Activated CD4-positive, alpha-beta memory T cell treated with anti-CD3 and anti-CD28 coated beads for 36 hours (primary cell): ENCODE data around the gene HES1. TPM values are rescaled to one million over a fixed set of nuclear protein-coding genes. Genes with fewer than 3 reads are reported as not detected.

Experiments
- CTCF ChIA-PET: fragments of 350-600 bp; sonication (Branson Sonifier 250); formaldehyde crosslinking; loops from one replicate; lab custom pipeline; 2021; ENCODE audit warnings: antibody characterized with exemption, inconsistent platforms; lab: Charles Lee
- POLR2A ChIA-PET: fragments of 350-600 bp; sonication (Branson Sonifier 250); formaldehyde crosslinking; loops from one replicate; lab custom pipeline; 2021; ENCODE audit warnings: antibody characterized with exemption; lab: Charles Lee
- DNase-seq: peaks from one replicate; pipeline ENCODE4 v3.0.0-alpha.2; 2020
- H3K27ac Mint-ChIP-seq: one replicate; pipeline ENCODE4 v1.8.0; 2021; ENCODE audit warnings: mixed read lengths
- H3K27me3 Mint-ChIP-seq: one replicate; pipeline ENCODE4 v1.8.0; 2021; ENCODE audit warnings: mixed read lengths
- H3K36me3 Mint-ChIP-seq: one replicate; pipeline ENCODE4 v1.8.0; 2021; ENCODE audit warnings: mixed read lengths
- H3K4me1 Mint-ChIP-seq: one replicate; pipeline ENCODE4 v1.8.0; 2021; ENCODE audit warnings: low read depth, mixed read lengths
- H3K4me3 Mint-ChIP-seq: one replicate; pipeline ENCODE4 v1.8.0; 2021; ENCODE audit warnings: mild to moderate bottlenecking, mixed read lengths
- H3K9me3 Mint-ChIP-seq: one replicate; pipeline ENCODE4 v1.8.0; 2021; ENCODE audit warnings: mixed read lengths
- intact Hi-C: fragments of 100-400 bp; cut with micrococcal nuclease; formaldehyde crosslinking; loops from one replicate; pipeline ENCODE4 v1.15.1; 2023
- total RNA-seq, 2 experiments: library from RNA; stranded (reverse); gene quantifications; one replicate each; pipeline ENCODE4 v1.2.3, GENCODE V29; 2021

The HES1 gene
- total RNA-seq, 2 experiments from 2014 or later: 0.56 to 1.00 TPM

- peaks cover 59% of the 10 kb centered on the region for H3K27me3 Mint-ChIP-seq
- intact Hi-C loops: loop anchor here (2.0 to 10.0 kb wide), 2 partner anchors 541 to 1239 kb away; partner anchors contain the start of gene OPA1
- no peaks in the 10 kb centered on the region for H3K9me3 Mint-ChIP-seq
- H3K4me3 Mint-ChIP-seq: peak overlapping the region; percentile 67
- H3K36me3 Mint-ChIP-seq: peaks cover 1% of the 10 kb centered on the region
- peak overlapping the region; percentile 57 for H3K27ac Mint-ChIP-seq
- peaks cover 44% of the 10 kb centered on the region for H3K4me1 Mint-ChIP-seq
- ChIA-PET CTCF (no interaction called here), POLR2A (no interaction called here)
- peak; percentile 49 for DNase-seq
These were observed 2.2 kb upstream of the HES1 start for GRCh38 chr3:194133661-194134230.

DNA sequence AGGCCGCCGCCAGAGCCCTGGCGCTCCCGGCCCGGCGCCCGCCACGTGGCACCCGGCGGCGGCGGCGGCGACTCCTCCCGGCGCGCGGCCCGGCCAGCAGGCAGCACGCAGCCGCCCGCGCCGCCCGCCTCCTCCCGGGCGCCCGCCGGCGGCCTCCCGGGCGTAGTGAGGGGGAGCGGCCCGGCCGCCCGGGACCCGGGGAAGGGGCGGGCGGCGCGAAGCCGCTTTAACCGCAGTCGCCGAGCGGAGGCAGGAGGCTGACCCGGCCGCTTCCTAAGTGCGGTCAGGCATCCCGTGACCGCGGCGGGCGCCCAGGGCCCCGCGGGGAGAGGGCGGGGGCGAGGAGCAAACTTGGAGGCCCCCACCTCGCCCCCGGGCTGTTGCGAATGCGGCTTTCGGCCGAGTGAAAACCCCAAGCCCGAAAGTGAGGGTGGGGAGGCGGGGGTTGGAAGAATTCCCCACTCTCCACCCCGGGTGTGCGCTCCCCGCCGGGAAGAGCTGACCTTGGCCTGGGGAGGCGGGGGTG, 1.7 kb upstream of the HES1 start:
- H3K27me3 Mint-ChIP-seq: peaks cover 64% of the 10 kb centered on the region
- H3K36me3 Mint-ChIP-seq: peaks cover 1% of the 10 kb centered on the region
- peaks cover 44% of the 10 kb centered on the region for H3K4me1 Mint-ChIP-seq
- POLR2A ChIA-PET: no interaction called here
- no peaks in the 10 kb centered on the region for H3K9me3 Mint-ChIP-seq
- intact Hi-C loops: loop anchor here (2.0 to 10.0 kb wide), 2 partner anchors 541 to 1239 kb away; partner anchors contain the start of gene OPA1
- no peak overlapping the region for H3K27ac Mint-ChIP-seq
- H3K4me3 Mint-ChIP-seq: no peak overlapping the region
- peak; percentile 59 for DNase-seq
- CTCF ChIA-PET: interaction anchor here (0.9 to 1.2 kb wide), 2 partner anchors 181 to 353 kb away, joined by 5 to 7 read pairs; no protein-coding TSS in a partner anchor

GRCh38 chr3:194134757-194135515, 1.0 kb upstream of the HES1 start:
- Mint-ChIP-seq H3K36me3 (peaks cover 1% of the 10 kb centered on the region), H3K4me3 (peak overlapping the region; percentile 77), H3K9me3 (no peaks in the 10 kb centered on the region), H3K27me3 (peaks cover 68% of the 10 kb centered on the region), H3K27ac (peak overlapping the region; percentile 72), H3K4me1 (peaks cover 44% of the 10 kb centered on the region)
- peak; percentile 91 for DNase-seq
- intact Hi-C loops: loop anchor here (1.0 to 10.0 kb wide), 7 partner anchors 63 to 1240 kb away; partner anchors contain the start of gene OPA1
- POLR2A ChIA-PET: no interaction called here
- CTCF ChIA-PET: interaction anchor here (0.9 to 1.2 kb wide), 3 partner anchors 181 to 354 kb away, joined by 4 to 7 read pairs (median 5); no protein-coding TSS in a partner anchor

DNA sequence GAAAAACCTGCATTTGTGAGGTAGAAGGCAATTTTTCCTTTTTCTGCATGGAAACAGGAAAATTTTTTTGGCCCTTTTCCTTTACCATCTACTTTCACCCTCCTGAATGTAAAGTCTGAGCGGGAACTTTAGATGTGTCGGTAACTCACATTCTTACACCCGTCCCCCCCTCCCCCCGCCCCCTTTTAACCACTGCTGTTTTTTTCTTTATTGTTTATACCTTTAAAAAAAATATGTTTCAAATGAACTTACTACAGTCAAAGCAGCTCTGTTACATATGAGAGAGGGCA, 487 bp upstream of the HES1 start:
- no peak for DNase-seq
- intact Hi-C loops: loop anchor here (1.0 to 10.0 kb wide), 7 partner anchors 63 to 1241 kb away; partner anchors contain the start of gene OPA1
- peaks cover 44% of the 10 kb centered on the region for H3K4me1 Mint-ChIP-seq
- H3K36me3 Mint-ChIP-seq: peaks cover 1% of the 10 kb centered on the region
- peaks cover 68% of the 10 kb centered on the region for H3K27me3 Mint-ChIP-seq
- POLR2A ChIA-PET: no interaction called here
- no peaks in the 10 kb centered on the region for H3K9me3 Mint-ChIP-seq
- H3K4me3 Mint-ChIP-seq: peak overlapping the region; percentile 43
- CTCF ChIA-PET: interaction anchor here (1.1 to 1.2 kb wide), 2 partner anchors 180 to 309 kb away, joined by 4 to 7 read pairs; no protein-coding TSS in a partner anchor
- no peak overlapping the region for H3K27ac Mint-ChIP-seq

DNA sequence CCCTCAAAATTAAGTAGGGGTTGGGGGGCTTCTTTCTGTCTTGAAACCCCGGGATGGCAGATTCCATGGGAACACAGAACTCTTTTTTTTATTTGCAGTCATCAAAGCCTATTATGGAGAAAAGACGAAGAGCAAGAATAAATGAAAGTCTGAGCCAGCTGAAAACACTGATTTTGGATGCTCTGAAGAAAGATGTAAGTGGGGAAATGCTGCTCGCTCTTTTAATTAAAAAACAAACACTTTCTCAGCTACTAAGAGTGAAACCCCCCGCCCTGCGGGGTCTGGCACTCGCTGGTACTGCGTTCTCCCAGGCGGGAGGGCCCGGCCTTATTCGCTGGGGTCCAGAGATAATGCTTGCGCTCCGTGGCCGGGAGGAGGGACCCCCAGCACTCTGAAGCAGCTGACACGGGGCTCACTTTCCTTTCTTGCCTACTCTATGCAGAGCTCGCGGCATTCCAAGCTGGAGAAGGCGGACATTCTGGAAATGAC, 615 bp downstream of the HES1 start:
- CTCF ChIA-PET: interaction anchor here (1.4 to 2.0 kb wide), 2 partner anchors 205 to 356 kb away, joined by 4 read pairs; no protein-coding TSS in a partner anchor
- peaks cover 38% of the 10 kb centered on the region for H3K4me1 Mint-ChIP-seq
- POLR2A ChIA-PET: no interaction called here
- DNase-seq: no peak
- peaks cover 60% of the 10 kb centered on the region for H3K27me3 Mint-ChIP-seq
- H3K27ac Mint-ChIP-seq: no peak overlapping the region
- H3K4me3 Mint-ChIP-seq: peak overlapping the region; percentile 74
- intact Hi-C loops: loop anchor here (1.0 to 10.0 kb wide), 9 partner anchors 64 to 1242 kb away; no protein-coding TSS in a partner anchor
- peaks cover 1% of the 10 kb centered on the region for H3K36me3 Mint-ChIP-seq
- no peaks in the 10 kb centered on the region for H3K9me3 Mint-ChIP-seq

GRCh38 chr3:194137008-194137505, 1.1 kb downstream of the HES1 start:
- DNase-seq: peak; percentile 44
- no peaks in the 10 kb centered on the region for H3K9me3 Mint-ChIP-seq
- peaks cover 59% of the 10 kb centered on the region for H3K27me3 Mint-ChIP-seq
- intact Hi-C loops: loop anchor here (2.0 to 10.0 kb wide), 8 partner anchors 65 to 1242 kb away; no protein-coding TSS in a partner anchor
- H3K4me3 Mint-ChIP-seq: peak overlapping the region; percentile 74
- peaks cover 39% of the 10 kb centered on the region for H3K4me1 Mint-ChIP-seq
- CTCF ChIA-PET: interaction anchor here (1.4 to 2.0 kb wide), 2 partner anchors 205 to 356 kb away, joined by 4 read pairs; no protein-coding TSS in a partner anchor
- peaks cover 1% of the 10 kb centered on the region for H3K36me3 Mint-ChIP-seq
- POLR2A ChIA-PET: interaction anchor here (0.6 kb wide), 1 partner anchor 351 kb away, joined by 3 read pairs; no protein-coding TSS in a partner anchor
- H3K27ac Mint-ChIP-seq: no peak overlapping the region

DNA sequence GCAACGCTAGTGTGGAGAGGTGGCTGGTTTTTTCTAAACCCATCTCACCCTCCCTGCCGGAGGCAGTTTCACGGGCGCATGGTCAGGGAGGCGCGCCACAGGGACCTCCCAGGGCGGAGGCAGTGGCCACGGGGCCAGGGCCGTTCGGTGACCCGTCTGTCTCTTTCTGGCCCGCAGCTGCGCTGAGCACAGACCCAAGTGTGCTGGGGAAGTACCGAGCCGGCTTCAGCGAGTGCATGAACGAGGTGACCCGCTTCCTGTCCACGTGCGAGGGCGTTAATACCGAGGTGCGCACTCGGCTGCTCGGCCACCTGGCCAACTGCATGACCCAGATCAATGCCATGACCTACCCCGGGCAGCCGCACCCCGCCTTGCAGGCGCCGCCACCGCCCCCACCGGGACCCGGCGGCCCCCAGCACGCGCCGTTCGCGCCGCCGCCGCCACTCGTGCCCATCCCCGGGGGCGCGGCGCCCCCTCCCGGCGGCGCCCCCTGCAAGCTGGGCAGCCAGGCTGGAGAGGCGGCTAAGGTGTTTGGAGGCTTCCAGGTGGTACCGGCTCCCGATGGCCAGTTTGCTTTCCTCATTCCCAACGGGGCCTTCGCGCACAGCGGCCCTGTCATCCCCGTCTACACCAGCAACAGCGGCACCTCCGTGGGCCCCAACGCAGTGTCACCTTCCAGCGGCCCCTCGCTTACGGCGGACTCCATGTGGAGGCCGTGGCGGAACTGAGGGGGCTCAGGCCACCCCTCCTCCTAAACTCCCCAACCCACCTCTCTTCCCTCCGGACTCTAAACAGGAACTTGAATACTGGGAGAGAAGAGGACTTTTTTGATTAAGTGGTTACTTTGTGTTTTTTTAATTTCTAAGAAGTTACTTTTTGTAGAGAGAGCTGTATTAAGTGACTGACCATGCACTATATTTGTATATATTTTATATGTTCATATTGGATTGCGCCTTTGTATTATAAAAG, 1.8 kb downstream of the HES1 start:
- Mint-ChIP-seq H3K27ac (no peak overlapping the region), H3K4me1 (peaks cover 39% of the 10 kb centered on the region), H3K27me3 (peaks cover 52% of the 10 kb centered on the region), H3K4me3 (peak overlapping the region; percentile 74), H3K36me3 (peaks cover 1% of the 10 kb centered on the region), H3K9me3 (no peaks in the 10 kb centered on the region)
- ChIA-PET CTCF (interaction anchor here (0.6 to 3.0 kb wide), 10 partner anchors 9 to 482 kb away, joined by 3 to 23 read pairs (median 3); no protein-coding TSS in a partner anchor), POLR2A (interaction anchor here (0.6 kb wide), 1 partner anchor 352 kb away, joined by 3 read pairs; no protein-coding TSS in a partner anchor)
- intact Hi-C loops: loop anchor here (2.0 to 10.0 kb wide), 8 partner anchors 65 to 1243 kb away; no protein-coding TSS in a partner anchor
- peak; percentile 65 for DNase-seq

DNA sequence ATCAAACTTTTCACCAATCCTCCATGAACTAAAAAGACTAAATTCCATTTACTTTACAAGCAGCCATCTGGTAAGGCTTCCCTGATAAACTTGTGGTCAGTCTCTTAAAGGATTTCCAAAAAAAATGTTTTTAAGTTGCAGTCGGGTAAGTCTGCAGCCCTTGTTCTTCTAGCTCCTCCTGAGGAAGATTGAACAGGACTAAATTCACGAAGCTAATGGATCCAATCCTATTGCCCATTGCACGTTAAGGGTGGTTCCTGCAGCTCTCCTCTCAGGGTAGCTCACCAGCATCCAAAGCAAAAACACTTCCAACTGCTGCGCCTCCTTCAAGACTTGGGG, 2.8 kb downstream of the HES1 start:
- ChIA-PET CTCF (interaction anchor here (0.6 to 3.0 kb wide), 9 partner anchors 10 to 482 kb away, joined by 3 to 23 read pairs (median 3); no protein-coding TSS in a partner anchor), POLR2A (no interaction called here)
- H3K9me3 Mint-ChIP-seq: no peaks in the 10 kb centered on the region
- H3K27ac Mint-ChIP-seq: no peak overlapping the region
- intact Hi-C loops: loop anchor here (5.0 to 10.0 kb wide), 4 partner anchors 66 to 1244 kb away; no protein-coding TSS in a partner anchor
- peaks cover 35% of the 10 kb centered on the region for H3K4me1 Mint-ChIP-seq
- H3K27me3 Mint-ChIP-seq: peaks cover 46% of the 10 kb centered on the region
- peaks cover 1% of the 10 kb centered on the region for H3K36me3 Mint-ChIP-seq
- no peak for DNase-seq
- no peak overlapping the region for H3K4me3 Mint-ChIP-seq

GRCh38 chr3:194139071-194139813, 3.3 kb downstream of the HES1 start:
- ChIA-PET POLR2A (no interaction called here), CTCF (interaction anchor here (0.9 to 3.0 kb wide), 7 partner anchors 8 to 359 kb away, joined by 3 to 23 read pairs (median 3); no protein-coding TSS in a partner anchor)
- no peak for DNase-seq
- H3K27ac Mint-ChIP-seq: no peak overlapping the region
- H3K27me3 Mint-ChIP-seq: peaks cover 45% of the 10 kb centered on the region
- H3K4me1 Mint-ChIP-seq: peaks cover 34% of the 10 kb centered on the region
- H3K4me3 Mint-ChIP-seq: no peak overlapping the region
- H3K36me3 Mint-ChIP-seq: peaks cover 1% of the 10 kb centered on the region
- no peaks in the 10 kb centered on the region for H3K9me3 Mint-ChIP-seq
- intact Hi-C loops: loop anchor here (5.0 to 10.0 kb wide), 4 partner anchors 67 to 1244 kb away; no protein-coding TSS in a partner anchor

DNA sequence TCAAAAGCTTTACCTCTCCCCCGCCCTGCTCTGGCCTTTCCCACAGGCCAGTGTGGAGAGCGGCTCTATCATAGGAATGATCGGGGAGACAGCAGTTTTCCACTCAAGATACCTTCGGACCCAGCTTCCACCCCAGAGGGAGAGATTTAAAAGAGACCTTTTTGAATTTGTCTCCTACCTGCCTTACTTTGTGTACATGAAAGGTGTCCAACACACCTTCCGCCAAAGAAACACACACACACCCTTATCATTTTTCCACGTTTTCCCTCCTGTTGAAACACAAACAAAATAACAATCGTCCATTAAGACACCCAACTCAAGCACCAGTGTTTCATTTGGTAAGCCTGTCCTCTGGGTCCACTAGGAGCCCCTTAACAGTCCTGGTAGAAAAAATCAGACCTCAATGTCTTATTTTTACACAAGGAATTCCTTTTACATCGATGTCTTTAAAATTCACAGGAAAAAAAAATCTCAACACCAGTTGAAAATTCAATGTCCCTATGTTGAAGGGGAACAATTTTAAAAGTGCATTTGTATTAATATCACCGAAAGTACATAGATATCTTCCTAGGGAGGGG, 4.0 kb downstream of the HES1 start:
- DNase-seq: no peak
- intact Hi-C loops: loop anchor here (5.0 to 10.0 kb wide), 4 partner anchors 68 to 1245 kb away; no protein-coding TSS in a partner anchor
- no peaks in the 10 kb centered on the region for H3K9me3 Mint-ChIP-seq
- ChIA-PET POLR2A (no interaction called here), CTCF (interaction anchor here (1.1 to 3.0 kb wide), 4 partner anchors 9 to 359 kb away, joined by 3 to 23 read pairs (median 9); no protein-coding TSS in a partner anchor)
- H3K27ac Mint-ChIP-seq: no peak overlapping the region
- peaks cover under 1% of the 10 kb centered on the region for H3K36me3 Mint-ChIP-seq
- peaks cover 45% of the 10 kb centered on the region for H3K27me3 Mint-ChIP-seq
- no peak overlapping the region for H3K4me3 Mint-ChIP-seq
- peaks cover 33% of the 10 kb centered on the region for H3K4me1 Mint-ChIP-seq
